H9 (cell line): ENCODE results near the gene DHRSX. TPM values are rescaled to one million over a fixed set of nuclear protein-coding genes. Genes with fewer than 3 reads are reported as not detected.

Source experiments
- DNase-seq: peaks from one replicate; pipeline ENCODE4 v3.0.0-alpha.2; 2017
- H2AFZ ChIP-seq: one replicate; pipeline ENCODE4 v1.6.1; 2013; ENCODE audit warnings: mild to moderate bottlenecking, low read length, control low read depth, moderate library complexity
- H2AK5ac ChIP-seq: 2 replicates; pipeline ENCODE4 v1.6.1; 2013; ENCODE audit warnings: low read length, control low read depth, mixed read lengths; ENCODE audit not compliant: insufficient read length
- H2BK120ac ChIP-seq: one replicate; pipeline ENCODE4 v1.6.1; 2013; ENCODE audit warnings: low read depth, mild to moderate bottlenecking, low read length, control low read depth, inconsistent platforms; ENCODE audit not compliant: poor library complexity, severe bottlenecking
- H2BK12ac ChIP-seq: 2 replicates; pipeline ENCODE4 v1.6.1; 2013; ENCODE audit warnings: low read length, control low read depth, mixed read lengths, low read depth; ENCODE audit not compliant: insufficient read length
- H2BK15ac ChIP-seq: 2 replicates; pipeline ENCODE4 v1.6.1; 2013; ENCODE audit warnings: low read depth, low read length, control low read depth
- H2BK20ac ChIP-seq: one replicate; pipeline ENCODE4 v1.6.1; 2013; ENCODE audit warnings: low read depth, mild to moderate bottlenecking, low read length, control low read depth, inconsistent platforms; ENCODE audit not compliant: poor library complexity, severe bottlenecking
- H2BK5ac ChIP-seq: 2 replicates; pipeline ENCODE4 v1.6.1; 2013; ENCODE audit warnings: low read length, control low read depth, mixed read lengths; ENCODE audit not compliant: insufficient read length
- H3K14ac ChIP-seq: 2 replicates; pipeline ENCODE4 v1.6.1; 2013; ENCODE audit warnings: low read length, control low read depth; ENCODE audit not compliant: insufficient read depth
- H3K18ac ChIP-seq: 2 replicates; pipeline ENCODE4 v1.6.1; 2013; ENCODE audit warnings: low read depth, mild to moderate bottlenecking, mixed read lengths, low read length, control low read depth; ENCODE audit not compliant: insufficient read length
- H3K23ac ChIP-seq: 2 replicates; pipeline ENCODE4 v1.6.1; 2013; ENCODE audit warnings: low read length, control low read depth, mixed read lengths, low read depth; ENCODE audit not compliant: insufficient read length
- H3K23me2 ChIP-seq: 2 replicates; pipeline ENCODE4 v1.6.1; 2013; ENCODE audit warnings: low read depth, mild to moderate bottlenecking, mixed read lengths, low read length, control low read depth; ENCODE audit not compliant: insufficient read length, poor library complexity, severe bottlenecking
- H3K27ac ChIP-seq: 2 replicates; pipeline ENCODE4 v1.5.1; 2013; ENCODE audit warnings: low read length, control low read depth, mixed read lengths, low read depth; ENCODE audit not compliant: insufficient read length
- H3K27me3 ChIP-seq: 2 replicates; pipeline ENCODE4 v1.6.1; 2013; ENCODE audit warnings: low read length, control low read depth, inconsistent platforms; ENCODE audit not compliant: insufficient read depth
- H3K4ac ChIP-seq: 2 replicates; pipeline ENCODE4 v1.6.1; 2013; ENCODE audit warnings: low read depth, mild to moderate bottlenecking, control low read depth, inconsistent platforms, low read length, moderate library complexity
- H3K4me1 ChIP-seq: 2 replicates; pipeline ENCODE4 v1.6.1; 2013; ENCODE audit warnings: low read length, control low read depth, inconsistent platforms; ENCODE audit not compliant: insufficient read depth
- H3K4me2 ChIP-seq: 2 replicates; pipeline ENCODE4 v1.6.1; 2013; ENCODE audit warnings: low read length, control low read depth, mixed read lengths; ENCODE audit not compliant: insufficient read length, insufficient read depth
- H3K56ac ChIP-seq: 2 replicates; pipeline ENCODE4 v1.6.1; 2013; ENCODE audit warnings: low read depth, mild to moderate bottlenecking, mixed read lengths, low read length, control low read depth; ENCODE audit not compliant: insufficient read length
- H3K79me1 ChIP-seq: 2 replicates; pipeline ENCODE4 v1.6.1; 2013; ENCODE audit warnings: low read depth, mild to moderate bottlenecking, moderate library complexity, low read length, control low read depth, inconsistent platforms; ENCODE audit not compliant: insufficient read depth, poor library complexity, severe bottlenecking
- H3K79me2 ChIP-seq: 2 replicates; pipeline ENCODE4 v1.6.1; 2013; ENCODE audit warnings: low read length, control low read depth, inconsistent platforms; ENCODE audit not compliant: insufficient read depth
- H3K9ac ChIP-seq: 2 replicates; pipeline ENCODE4 v1.6.1; 2013; ENCODE audit warnings: low read length, control low read depth, mixed read lengths; ENCODE audit not compliant: insufficient read length; ENCODE audit errors: extremely low read depth
- H3K9me3 ChIP-seq: one replicate; pipeline ENCODE4 v1.6.1; 2013; ENCODE audit warnings: low read depth, low read length, inconsistent platforms; ENCODE audit not compliant: control insufficient read depth
- H3T11ph ChIP-seq: one replicate; pipeline ENCODE4 v1.6.1; 2013; ENCODE audit warnings: mild to moderate bottlenecking, low read length, control low read depth, inconsistent platforms
- H4K20me1 ChIP-seq: one replicate; pipeline ENCODE4 v1.6.1; 2013; ENCODE audit not compliant: control insufficient read depth, insufficient read length, insufficient read depth
- H4K5ac ChIP-seq: 2 replicates; pipeline ENCODE4 v1.6.1; 2013; ENCODE audit warnings: low read depth, mild to moderate bottlenecking, mixed read lengths, low read length, control low read depth; ENCODE audit not compliant: insufficient read length
- H4K8ac ChIP-seq: replicated peaks from 2 replicates; pipeline ENCODE4 v1.6.1; 2013; ENCODE audit warnings: low read length, control low read depth, mixed read lengths, low read depth; ENCODE audit not compliant: insufficient read length
- H4K91ac ChIP-seq: 2 replicates; pipeline ENCODE4 v1.6.1; 2013; ENCODE audit warnings: low read depth, mild to moderate bottlenecking, moderate library complexity, mixed read lengths, low read length, control low read depth; ENCODE audit not compliant: insufficient read length
- H3K27ac Mint-ChIP-seq, 3 experiments: 2 replicates in 2 of 3; 3 replicates in 1 of 3; pipeline ENCODE4 v1.8.0; 2020 to 2021; ENCODE audit warnings: mixed read lengths in 3 of 3, mild to moderate bottlenecking in 1 of 3, moderate library complexity in 1 of 3
- H3K27me3 Mint-ChIP-seq: 2 replicates; pipeline ENCODE4 v1.8.0; 2021; ENCODE audit warnings: low read depth, mild to moderate bottlenecking, moderate library complexity, mixed read lengths
- H3K36me3 Mint-ChIP-seq, 3 experiments: 2 replicates in 2 of 3; 3 replicates in 1 of 3; pipeline ENCODE4 v1.8.0; 2020 to 2021; ENCODE audit warnings: low read depth in 3 of 3, mixed read lengths in 3 of 3; ENCODE audit not compliant: insufficient read depth in 1 of 3
- H3K4me1 Mint-ChIP-seq, 2 experiments: 2 replicates each; pipeline ENCODE4 v1.8.0; 2020; ENCODE audit warnings: mixed read lengths in 2 of 2
- H3K4me3 Mint-ChIP-seq, 2 experiments: 2 replicates in 1 of 2; 3 replicates in 1 of 2; pipeline ENCODE4 v1.8.0; 2020 to 2021; ENCODE audit warnings: mild to moderate bottlenecking in 2 of 2, mixed read lengths in 2 of 2, moderate library complexity in 1 of 2
- H3K9me3 Mint-ChIP-seq, 2 experiments: 2 replicates in 1 of 2; 3 replicates in 1 of 2; pipeline ENCODE4 v1.8.0; 2020; ENCODE audit warnings: mild to moderate bottlenecking in 2 of 2, mixed read lengths in 2 of 2, moderate library complexity in 1 of 2
- CTCF ChIP-seq: fragments of 200-600 bp; sonication (generic); conservative IDR thresholded peaks from 3 replicates; pipeline ENCODE4 v1.8.0; 2021; ENCODE audit warnings: antibody characterized with exemption, mild to moderate bottlenecking
- WGBS: extraction: QIAGEN DNeasy Blood & Tissue Kit; methylation state at CpG from one replicate; pipeline ENCODE4 v1.1.7; 2013; ENCODE audit warnings: missing lambda C conversion rate, low lambda C conversion rate, mixed read lengths; ENCODE audit not compliant: insufficient read length; ENCODE audit errors: extremely low coverage; 5-methylcytosine and 5-hydroxymethylcytosine counted together
- total RNA-seq: library from RNA; stranded (reverse); gene quantifications from 2 replicates; pipeline ENCODE4 v1.2.1, GENCODE V29; 2021

DHRSX gene
- total RNA-seq, 1 experiment from 2014 or later, result 44.0 TPM

DNA sequence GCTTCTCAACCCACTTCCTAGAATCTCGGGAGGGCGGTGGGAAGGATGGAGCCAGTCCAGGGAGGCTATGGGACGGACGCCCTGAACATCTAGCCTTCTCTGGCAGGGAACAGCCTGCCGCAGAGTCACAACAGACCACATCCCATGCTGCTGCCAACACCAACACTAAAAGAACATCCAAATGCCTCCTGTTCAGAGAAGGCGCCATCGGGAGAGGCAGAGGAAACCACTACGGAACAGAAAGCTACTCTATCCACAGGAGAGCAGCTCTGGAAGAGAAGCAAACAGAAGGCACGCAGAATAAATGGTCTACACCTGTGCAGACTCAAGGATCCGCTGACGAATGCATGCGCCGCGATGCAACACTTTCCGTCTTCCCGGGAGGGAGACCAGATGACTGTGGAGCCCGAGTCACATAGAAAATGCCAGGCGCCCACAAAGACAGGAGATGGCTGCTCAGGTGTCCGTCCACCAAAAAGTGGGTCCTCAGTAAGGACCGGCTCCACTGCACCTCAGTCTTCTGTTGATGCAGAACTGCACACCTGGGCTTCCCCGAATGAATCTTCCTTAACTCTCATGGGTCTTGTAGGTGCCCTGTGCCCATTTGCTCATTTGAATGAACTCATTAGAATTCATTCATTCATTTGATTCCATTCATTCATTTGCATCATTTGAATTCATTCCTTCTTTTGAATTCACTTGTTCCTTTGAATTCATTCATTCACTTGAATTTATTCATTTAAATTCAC, 217.5 kb downstream of the DHRSX start:
- H3K27me3 ChIP-seq, result no peaks in the 10 kb centered on the region
- H3K27me3 Mint-ChIP-seq, result peaks cover 1% of the 10 kb centered on the region
- no peak overlapping the region for H3K14ac ChIP-seq
- H3K18ac ChIP-seq, result no peak overlapping the region
- H3K23ac ChIP-seq, result no peak overlapping the region
- no CpG with 5 or more reads among the region's 21 CpGs for WGBS
- H2BK5ac ChIP-seq, result no peak overlapping the region
- no peaks in the 10 kb centered on the region for H3K4me1 ChIP-seq
- H3K79me1 ChIP-seq, result no peaks in the 10 kb centered on the region
- no peak overlapping the region for H4K91ac ChIP-seq
- H2BK20ac ChIP-seq, result no peak overlapping the region
- no peak overlapping the region for H2BK15ac ChIP-seq
- H3K4ac ChIP-seq, result no peak overlapping the region
- no peak overlapping the region for H2AK5ac ChIP-seq
- H3K9me3 Mint-ChIP-seq, result peaks cover 29 to 30% of the 10 kb centered on the region in 2 experiments
- H3K4me1 Mint-ChIP-seq, result peaks cover 0 to 7% of the 10 kb centered on the region in 2 experiments; a peak in 1 of 4 replicates
- no peak overlapping the region for H3K56ac ChIP-seq
- H4K8ac ChIP-seq, result no peak overlapping the region
- H3K9me3 ChIP-seq, result peaks cover 14% of the 10 kb centered on the region
- no peak overlapping the region for H3K9ac ChIP-seq
- H2BK12ac ChIP-seq, result no peak overlapping the region
- no peak for TF ChIP-seq CTCF
- no peak overlapping the region for H3K4me3 Mint-ChIP-seq
- no peak overlapping the region for H3T11ph ChIP-seq
- no peaks in the 10 kb centered on the region for H4K20me1 ChIP-seq
- H2AFZ ChIP-seq, result no peak overlapping the region
- peaks cover 38 to 47% (median 41%) of the 10 kb centered on the region in 3 experiments for H3K36me3 Mint-ChIP-seq
- no peaks in the 10 kb centered on the region for H3K79me2 ChIP-seq
- no peak for DNase-seq
- no peak overlapping the region for H2BK120ac ChIP-seq
- H3K27ac ChIP-seq, result no peak overlapping the region
- no peak overlapping the region for H3K4me2 ChIP-seq
- H3K27ac Mint-ChIP-seq, result no peak overlapping the region
- H4K5ac ChIP-seq, result no peak overlapping the region
- no peaks in the 10 kb centered on the region for H3K23me2 ChIP-seq
